ENCODE measurements around the gene SPATA32.

- TF ChIP-seq CTCF (conservative IDR thresholded peaks at IDR 0.05): no peak
- TF ChIP-seq ZFX (IDR thresholded peaks at IDR 0.05): no peak
Observed at GRCh38 chr17:45265821-45266220, 3.9 kb upstream of the SPATA32 start.

All from C4-2B (cell line).